Ureter (tissue), 1 donor: ENCODE results near the gene WIPF1. TPM values are rescaled to one million over a fixed set of nuclear protein-coding genes. Genes with fewer than 3 reads are reported as not detected.
"Not testable (repeated sequence)": the region's sequence is repeated elsewhere in the genome, so short reads cannot be mapped to it uniquely, and the experiment has no call there.

ENCODE experiments used
- DNase-seq: peaks from one replicate; pipeline ENCODE4 v3.0.0-alpha.2; 2020; ENCODE audit warnings: low spot score
- total RNA-seq: library from RNA; stranded (reverse); gene quantifications from one replicate; pipeline ENCODE4 v1.2.4, GENCODE V29; 2023
- donor health status: DM: yes; HTN: yes; CAD: no.

Gene WIPF1
- total RNA-seq, 1 donor from 2014 or later = 35.7 TPM

DNA sequence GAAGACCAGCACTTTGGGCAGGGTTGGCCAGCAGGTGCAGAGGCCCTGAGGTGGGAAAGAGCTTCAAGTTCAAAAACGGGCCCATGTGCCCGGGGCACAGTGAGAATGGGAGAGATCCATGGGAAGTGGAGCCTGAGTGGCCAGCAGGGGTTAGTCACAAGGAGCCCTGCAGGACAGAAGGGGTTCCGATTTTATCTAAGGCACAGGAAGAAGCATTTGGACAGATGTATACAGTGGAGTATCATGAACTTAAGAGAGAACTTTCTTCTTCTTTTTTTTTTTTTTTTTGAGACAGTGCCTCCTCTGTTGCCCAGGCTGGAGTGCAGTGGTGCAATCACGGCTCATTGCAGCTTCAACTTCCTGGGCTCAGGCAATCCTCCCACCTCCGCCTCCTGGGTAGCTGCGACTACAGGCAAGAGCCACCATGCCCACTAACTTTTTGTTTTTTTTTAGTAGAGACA is 24.0 kb downstream of the WIPF1 start:
- no peak for DNase-seq

DNA sequence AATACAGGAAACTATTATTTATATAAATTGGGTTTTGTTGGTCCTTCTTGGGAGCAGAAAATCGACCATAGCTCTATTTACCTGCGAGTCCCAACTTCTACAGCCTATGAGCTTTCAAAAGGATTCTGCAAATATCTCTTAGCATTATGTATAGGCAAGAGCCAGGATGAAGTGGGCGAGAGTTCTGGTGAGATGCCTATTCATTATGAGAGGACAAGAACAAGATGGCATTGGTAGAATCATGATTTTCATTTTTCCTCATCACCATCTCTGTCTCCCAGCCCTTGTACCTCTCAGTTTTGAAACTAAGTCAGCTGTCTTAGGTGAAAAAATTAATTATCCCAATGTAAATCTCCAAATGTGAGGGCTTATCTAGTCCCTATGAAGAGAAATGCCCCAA is 25.0 kb downstream of the WIPF1 start:
- no peak for DNase-seq

DNA sequence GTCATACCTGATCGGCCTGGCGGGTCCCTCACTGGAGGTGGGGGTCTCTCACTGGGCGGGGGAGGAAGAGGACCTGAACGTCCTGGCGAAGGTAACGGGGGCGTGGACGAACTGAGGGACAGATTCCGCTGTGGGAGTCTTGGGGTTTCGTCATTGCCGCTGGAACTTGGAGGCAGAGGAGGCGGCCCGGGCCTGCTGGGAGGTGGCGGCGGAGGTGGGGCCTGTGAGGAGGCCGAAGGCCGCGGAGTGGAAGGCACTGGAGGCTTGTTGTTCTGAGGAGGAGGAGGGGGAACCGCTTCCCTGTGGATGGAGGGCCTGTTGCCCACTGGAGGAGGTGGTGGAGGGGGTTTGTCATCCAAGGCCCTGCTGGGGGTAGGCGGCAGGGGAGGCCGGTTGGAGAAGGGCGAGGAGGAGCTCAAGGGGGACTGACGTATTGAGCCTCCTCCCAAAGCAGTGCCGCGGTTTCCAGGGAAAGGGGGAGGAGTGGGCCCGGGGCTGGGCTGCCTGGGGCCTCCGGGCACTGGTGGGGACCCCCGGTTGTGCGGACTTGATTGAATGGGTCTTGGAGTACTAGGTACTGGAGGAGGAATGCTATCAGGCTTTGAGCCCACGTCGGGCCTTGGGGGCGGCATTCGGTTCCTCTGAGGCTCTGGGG is 25.8 kb downstream of the WIPF1 start:
- DNase-seq = no peak

DNA sequence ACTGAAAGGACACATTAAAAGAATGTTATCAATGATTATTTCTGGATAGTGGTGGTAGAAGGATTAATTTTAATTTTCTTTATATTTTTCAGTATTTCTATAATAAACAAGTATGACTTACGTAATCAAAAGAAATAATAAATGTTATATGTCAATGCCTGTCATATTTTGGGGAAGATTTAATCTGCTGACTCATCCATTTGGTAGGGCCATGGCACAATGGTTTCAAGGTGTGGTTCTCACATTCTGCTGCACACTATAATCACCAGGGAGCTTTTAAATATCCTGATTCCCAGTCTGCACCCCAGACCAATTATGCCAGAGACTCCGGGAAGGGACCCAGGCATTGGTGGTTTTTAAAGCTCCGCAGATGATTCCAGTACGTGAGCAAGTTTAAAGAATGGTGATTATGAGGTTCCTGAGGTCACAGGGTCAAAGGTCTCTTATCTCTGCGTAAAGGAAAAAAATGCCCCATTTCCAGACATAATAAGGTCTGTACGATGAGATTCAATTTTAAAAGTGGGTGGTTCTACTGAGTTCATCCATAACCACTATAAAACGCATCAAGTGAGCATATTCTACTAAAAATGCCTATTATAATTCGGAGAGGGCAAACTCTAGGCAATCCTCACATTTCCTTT is 27.2 kb downstream of the WIPF1 start:
- DNase-seq = no peak

DNA sequence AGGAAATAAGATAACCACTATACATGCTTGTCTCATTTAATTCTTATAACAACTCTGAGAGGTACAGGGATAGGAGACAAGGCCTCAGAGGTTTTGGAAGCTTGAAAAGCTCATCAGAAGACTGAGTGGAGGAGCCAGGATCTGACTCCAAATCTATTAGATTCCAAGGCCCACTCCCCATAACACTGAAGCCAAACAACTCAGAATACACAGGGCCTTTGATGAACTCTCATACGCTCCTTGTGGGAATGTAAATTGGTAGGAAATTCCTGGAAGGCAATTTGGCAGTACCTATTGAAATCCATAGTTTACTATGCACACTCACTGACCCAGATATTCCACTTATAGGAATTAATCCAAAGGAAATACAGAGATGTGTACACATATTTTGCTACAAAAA is 27.9 kb downstream of the WIPF1 start:
- DNase-seq = no peak

DNA sequence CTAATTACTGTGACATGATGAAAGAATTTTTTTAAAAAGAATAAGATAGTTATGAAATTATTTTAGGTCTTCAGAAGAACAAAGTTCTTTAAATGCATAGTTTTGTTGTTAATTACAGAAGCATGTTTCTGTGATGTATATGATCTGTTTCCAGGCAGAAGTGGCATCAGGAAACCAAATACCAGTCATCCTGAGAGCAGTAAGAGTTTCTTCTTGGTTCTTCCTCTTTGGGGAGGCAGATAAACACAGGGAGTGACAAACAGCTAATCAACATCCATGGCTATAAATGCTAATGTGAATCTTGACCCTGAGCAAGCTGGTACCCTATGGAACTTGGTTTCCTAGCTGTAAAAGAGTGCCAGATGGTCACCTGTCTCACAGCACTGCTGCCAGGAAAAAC is 29.2 kb downstream of the WIPF1 start:
- DNase-seq = no peak

DNA sequence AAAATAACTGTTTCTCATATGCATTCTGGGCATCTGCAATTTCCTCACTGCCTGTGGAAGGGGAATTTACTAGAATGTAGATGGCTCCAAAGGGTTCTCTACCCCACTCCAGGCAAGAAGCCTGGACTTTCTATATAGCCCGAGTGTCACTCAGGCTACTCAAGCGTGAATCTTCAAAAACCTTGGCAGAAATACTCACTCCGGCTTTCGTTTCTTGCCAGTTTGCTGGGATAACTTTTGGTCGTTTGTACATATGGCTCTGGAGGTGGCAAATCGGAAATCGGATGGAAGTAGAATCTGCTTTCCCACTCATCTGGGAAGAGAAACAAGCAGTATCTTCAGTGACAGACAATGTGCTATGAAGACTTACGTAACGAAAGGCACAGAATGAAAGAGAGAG is 30.7 kb downstream of the WIPF1 start:
- no peak for DNase-seq

DNA sequence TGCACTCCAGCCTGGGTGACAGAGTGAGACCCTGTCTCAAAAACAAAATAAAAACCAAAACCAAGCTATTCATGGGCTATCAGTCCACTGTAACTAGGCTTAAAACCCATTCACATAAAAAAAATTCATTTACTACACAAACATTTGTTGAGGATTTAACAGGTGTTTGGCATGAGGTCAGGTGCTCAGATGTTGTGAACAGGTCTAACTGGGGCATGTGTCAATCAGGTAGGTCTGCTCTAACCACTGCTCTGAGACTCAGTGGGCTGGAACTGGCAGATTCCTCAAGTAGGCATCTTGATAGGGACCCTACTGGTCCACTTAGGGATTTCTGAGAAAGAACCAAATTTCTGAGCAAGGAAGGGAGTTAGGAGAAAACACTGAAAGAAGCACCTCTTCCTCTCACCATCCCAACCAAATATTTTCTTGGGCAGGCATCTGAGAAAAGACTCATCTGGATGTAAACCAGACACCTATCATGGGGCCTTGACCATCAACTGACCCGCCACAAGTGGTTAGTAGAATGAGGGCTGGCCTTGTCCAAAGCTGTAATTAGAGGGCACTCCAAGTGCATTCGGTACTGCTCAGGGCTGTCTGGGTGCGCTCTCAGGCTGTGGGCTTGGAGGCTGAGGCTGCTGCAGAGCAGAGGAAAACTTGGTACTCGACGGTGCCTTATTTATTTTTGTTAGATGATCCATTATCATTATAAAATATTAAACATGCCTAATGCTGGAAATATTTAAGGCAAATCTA is 33.9 kb downstream of the WIPF1 start:
- DNase-seq = no peak

DNA sequence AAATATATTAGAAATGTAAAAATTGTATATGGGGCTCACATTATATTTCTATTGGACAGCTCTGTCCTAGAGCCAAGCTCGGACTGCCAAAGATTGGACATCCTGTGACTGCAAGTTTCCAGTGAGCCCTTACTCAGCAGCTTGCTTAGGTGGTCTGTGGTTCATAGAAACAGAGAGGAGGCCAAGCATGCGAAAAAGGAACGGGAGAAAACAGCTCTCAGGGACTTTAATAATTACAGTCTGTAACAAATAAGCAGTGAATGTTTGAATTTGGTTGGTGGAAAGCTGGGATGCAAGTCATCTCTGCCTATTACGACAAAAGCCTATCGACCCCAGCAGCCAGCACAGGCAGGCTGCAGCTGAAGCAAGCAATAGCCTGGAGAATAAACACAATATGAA is 35.6 kb downstream of the WIPF1 start:
- no peak for DNase-seq

DNA sequence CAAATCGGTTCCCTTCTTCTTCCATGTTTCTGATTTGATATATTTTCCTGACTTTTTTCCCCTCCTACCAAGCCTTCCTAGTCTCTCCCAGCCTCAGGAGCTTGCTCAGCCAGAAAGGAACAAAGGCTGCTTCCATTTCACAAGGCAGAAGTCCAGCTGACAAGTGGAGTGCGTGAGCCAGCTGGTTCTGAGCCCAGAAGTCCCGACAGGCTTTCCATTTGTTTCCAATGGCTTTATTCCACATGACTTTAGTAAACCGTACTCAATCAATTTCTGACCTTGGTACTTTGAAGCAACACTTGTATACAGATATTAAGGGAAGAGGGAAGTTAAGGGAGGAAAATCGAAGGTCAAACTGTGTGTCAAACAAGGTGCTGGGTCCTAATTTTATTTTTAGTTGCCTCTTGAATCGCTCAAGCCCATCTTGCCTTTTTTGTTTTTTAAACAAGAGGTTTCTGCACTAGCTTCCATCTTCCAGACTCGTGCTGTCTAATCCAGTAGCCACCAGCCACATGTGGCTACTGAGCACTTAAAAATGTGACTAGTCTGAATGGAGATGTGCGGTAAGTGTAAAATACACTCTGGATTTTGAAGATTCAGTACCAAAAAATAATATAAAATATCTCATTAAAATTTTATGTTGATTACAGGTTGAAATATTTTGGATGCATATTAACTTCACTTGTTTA is 36.2 kb downstream of the WIPF1 start:
- DNase-seq = peak; percentile 74

DNA sequence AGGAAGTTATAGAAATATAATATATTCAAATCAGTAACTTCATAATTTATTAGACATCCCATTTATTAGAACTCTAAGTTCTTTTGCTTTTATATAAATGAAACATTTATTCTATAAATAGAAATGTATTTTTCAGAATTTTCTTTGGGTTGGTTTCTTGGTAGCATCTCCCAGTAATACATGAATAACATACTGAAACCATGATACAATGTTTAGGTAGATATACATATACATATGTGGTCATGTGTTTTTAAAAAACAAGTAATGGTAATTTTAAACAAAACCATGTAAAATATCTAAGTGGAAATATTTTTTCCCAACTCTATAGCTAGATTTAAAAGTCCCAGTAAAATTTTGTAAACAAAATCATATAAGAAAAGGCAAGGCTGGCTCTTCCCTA is 36.9 kb downstream of the WIPF1 start:
- no peak for DNase-seq

DNA sequence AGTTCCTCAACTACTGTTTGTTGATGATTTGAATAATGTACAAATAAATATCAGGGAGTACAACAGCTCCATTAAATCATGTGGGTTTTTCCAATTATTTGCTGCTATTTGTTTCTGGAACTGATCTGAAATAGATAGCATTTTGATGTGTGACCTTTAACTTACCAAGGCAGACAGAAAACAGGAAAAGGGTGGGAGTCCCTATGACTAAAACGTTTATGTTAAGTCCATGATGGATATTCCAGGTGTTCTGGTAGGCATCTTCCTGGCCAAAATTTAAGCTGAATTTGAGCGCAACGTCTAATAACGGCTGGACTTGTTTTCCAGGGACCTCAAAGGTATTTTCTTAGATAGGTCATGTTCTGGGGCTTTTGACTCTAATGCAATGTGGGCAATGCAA is 41.6 kb downstream of the WIPF1 start:
- no peak for DNase-seq

DNA sequence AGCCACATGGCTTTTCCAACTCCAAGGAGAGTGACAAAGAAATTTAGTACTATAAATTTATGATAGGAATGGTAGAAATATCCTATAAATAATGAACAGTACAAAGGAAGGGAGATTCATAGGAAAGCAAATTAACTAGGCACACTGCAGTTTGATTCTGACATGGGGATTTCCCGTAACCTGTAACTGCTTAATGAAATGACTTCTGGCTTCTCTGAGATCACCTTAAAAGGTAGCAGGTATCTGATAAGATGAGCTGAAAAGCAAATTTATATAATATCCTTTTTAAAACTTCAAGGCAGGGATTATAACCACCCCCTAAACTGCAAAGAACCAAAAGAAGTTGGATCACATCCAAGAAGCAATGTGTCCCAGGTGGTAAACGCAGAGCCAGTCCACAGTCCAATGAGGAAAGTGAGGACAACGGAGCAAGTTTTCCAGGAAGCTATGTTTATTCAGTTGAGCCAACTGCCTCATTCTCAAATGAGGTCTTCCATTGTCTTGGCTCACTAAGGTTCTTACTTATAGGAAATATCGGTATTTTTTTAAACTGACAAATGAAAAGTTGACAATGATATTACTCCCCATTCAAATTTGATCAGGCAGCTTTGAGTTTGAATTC is 43.0 kb downstream of the WIPF1 start:
- no peak for DNase-seq

DNA sequence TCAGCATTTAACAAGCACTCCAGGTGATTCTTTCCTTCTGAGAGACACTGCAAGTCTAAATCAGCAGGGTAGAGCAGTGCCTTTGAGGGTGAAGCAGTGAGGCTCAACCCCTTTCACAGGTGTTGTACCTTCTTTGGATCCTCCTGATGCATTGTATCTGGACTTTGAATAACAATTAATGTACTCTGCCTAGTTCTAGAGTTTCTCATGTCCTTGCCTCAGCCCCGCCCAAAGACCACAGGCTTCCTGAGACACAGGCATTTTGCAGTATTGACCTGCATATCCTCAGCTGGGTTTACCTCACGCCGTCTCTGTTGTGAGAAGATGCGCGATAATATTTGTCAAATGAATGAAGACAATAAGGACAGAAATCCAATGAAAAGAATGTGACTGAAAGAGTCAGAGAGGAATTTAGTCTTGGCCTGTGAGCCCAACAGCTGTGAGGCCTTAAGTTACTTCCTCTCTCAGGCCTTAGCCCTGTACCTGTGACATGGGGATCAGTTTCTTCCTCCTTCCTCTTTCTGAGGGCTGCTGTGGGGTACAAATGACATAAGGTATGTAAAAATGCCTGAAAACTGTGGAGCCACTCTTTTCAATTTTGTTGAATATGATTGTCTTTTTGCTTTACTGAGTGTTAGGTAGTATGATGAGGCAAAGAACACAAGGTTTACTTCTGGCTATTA is 43.7 kb downstream of the WIPF1 start:
- DNase-seq = no peak

DNA sequence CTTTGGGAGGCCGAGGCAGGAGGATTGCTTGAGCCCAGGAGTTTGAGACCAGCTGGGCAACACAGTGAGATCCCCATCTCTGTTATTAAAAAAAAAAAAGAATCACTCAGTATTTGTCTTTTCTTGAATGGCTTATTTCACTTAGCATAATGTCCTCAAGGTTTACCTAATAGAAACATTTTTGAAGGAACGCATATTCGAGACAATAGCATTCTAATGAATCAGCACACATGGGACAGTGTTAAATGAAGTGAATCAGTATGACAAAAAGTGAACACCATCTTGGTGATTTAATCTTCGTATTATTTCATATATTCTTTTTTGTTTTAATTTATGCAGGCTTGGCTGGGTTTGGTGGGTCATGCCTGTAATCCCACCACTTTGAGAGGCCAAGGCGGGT is 44.7 kb downstream of the WIPF1 start:
- DNase-seq = no peak

DNA sequence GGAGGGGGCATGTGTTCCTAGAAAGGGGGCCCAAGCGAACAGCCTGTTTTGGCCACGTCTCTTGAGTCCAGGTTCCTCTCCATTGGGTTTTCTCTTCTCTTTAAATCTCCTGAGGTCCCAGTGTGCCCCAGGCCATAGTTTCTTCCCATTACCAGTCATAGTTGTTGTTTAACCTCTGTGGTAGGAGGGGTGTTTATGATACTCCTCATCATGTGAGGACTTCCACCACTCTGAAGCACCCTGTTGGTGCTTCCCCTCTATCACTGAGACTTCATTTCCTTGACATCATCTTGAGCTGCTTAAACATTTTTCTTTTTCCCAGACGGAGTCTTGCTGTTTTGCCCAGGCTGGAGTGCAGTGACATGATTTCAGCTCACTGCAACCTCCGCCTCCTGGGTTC is 45.9 kb downstream of the WIPF1 start:
- DNase-seq = no peak

DNA sequence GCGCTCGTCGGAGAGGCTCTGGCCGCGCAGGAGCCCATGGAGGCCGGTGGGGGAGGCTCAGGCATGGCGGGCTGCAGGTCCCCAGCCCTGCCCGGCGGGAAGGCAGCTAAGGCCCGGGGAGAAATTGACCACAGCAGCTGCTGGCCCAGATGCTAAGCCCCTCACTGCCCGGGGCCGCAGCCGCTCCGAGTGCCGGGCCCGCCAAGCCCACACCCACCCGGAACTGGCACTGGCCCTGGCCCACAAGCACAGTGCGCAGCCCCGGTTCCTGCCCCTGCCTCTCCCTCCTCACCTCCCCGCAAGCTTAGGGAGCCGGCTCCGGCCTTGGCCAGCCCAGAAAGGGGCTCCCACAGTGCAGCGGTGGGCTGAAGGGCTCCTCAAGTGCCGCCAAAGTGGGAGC is 49.0 kb downstream of the WIPF1 start:
- not testable (repeated sequence) for DNase-seq

DNA sequence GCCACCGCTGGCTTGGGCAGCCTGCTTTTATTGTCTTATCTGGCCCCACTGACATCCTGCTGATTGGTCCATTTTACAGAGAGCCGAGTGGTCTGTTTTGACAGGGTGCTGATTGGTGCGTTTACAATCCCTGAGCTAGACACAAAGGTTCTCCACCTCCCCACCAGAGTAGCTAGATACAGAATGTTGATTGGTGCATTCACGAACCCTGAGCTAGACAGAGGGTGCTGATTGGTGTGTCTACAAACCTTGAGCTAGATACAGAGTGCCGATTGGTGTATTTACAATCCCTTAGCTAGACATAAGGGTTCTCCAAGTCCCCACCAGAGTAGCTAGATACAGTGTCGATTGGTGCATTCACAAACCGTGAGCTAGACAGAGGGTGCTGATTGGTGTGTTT is 49.6 kb downstream of the WIPF1 start:
- not testable (repeated sequence) for DNase-seq

DNA sequence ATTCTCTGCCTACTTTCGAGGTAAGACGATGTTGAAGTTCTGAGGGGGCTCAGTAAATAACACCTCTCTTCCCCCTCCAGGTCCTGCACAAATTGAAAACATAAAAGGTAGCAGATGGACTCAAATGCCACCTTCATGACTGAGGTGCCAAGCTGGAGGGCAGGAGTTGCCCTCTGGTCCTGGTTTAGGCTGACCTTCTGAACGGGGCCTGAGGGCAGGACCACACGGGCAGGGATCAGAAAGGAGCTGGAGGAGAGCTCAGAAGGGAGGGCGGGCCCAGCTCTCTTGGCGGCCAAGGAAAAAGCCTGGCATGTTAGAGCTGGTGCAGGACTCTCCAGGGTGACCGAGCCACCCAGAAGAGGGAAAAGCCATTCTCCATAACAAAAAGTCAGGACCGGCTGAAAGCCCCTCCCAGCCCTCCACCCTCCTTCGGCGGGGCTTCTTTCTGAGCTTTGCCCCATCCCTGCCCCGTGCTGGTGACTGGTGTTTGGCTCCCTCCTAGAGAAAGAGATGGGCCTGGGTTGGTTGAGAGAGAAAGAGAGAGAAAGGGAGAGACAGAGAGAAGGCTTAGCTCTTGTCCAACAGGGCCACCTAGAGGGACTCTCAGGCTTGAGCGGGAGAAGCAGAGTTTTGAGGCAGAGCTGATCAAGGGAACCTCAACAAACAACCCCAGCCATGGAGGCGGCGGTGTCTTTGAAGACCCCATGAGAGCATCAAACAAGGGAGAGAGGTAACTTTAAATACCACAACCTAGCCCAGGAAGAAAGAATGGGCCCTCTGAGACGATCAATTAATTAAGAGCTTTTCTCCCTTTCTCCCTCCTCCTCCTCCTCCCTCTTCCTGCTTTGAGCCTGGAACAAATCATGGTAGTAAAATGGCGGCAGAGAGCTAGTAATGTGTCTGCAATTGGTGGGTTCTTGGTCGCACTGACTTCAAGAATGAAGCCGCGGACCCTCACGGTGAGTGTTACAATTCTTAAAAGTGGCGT is 50.8 kb downstream of the WIPF1 start:
- no peak for DNase-seq

DNA sequence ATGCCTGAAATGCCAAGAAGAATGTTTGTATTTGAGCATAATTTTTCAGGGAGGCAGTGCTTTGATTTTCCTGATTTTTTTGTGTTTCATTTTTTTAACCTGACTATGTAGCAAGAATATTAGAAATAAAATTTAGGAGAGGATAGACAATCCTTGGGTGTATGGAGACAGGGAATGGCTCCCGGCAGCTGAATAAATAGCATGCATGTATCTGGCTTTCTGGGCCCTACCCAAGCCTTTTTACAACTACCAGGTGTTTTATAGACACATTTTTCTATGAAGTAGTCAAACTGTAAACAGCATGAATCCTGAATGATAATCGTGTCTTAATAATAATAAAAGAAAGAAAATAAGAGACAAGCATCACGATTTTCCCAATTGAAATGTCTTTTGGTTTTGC is 52.4 kb downstream of the WIPF1 start:
- no peak for DNase-seq
